ENCODE results near the gene ARPC5. TPM values are rescaled to one million over a fixed set of nuclear protein-coding genes. Genes with fewer than 3 reads are reported as not detected.

Gene ARPC5
- total and polyA plus RNA-seq, 9 of the 15 experiments (the other 6 are each of a cell fraction or from before 2014, with no cell fraction given): 71.8 to 150 (median 91.6) TPM

DNA sequence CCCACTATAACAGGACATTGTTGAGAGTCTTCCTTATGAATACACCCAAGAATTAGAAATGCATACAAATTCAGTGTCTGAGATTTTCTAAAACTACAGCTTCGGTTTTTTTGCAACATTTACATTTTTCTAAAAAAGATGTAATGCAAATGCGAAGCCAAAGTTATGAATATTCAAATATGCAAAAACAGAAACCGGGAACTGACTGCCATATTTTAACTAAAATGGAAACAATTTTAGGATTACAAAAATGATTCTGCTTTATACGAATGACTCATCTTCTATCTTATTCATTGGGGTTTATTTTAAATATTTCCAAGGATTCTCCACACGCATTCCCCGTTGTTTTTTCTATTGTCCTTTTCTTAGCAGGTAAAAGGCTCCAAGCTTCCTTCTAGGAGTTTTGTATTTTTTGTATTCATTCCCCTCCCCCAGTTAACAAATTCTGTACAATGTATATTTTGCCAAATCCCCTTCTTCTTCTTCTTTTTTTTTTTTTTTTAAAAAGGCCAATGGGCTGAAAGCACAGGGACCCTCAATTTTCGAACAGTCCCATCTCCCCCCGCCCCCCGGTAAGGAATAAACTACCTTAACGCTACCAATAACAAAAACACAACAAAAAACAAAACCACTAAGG is 1.0 kb downstream of the ARPC5 start (continued):
- TF ChIP-seq CBX8 (IDR thresholded peaks at IDR 0.05; ENCODE audit: borderline replicate concordance, extremely low read depth, low read depth, low read length, poor library complexity, severe bottlenecking) (no peak), VEZF1 (CRISPR knock-in tag; IDR thresholded peaks at IDR 0.05) (0 out of 2 replicates have a peak, but pooled peaks have one; percentile 21)

- H4K20me1 ChIP-seq (replicated peaks; ENCODE audit: control insufficient read depth, insufficient read depth, low read length): no peaks in the 10 kb centered on the region
- no peaks in the 10 kb centered on the region for H3K9me3 ChIP-seq (replicated peaks; ENCODE audit: control insufficient read depth, insufficient read depth, low read depth, low read length)
- 0% methylated on average over 1 of the region's 1 CpG for WGBS (ENCODE audit: insufficient coverage, low coverage, missing lambda C conversion rate)
- peak overlapping the region in 1 of 2 experiments; percentile 79; a peak in 2 of 4 replicates for H3K9ac ChIP-seq (ENCODE audit: insufficient read depth in 1 of 2, low read depth in 2 of 2, low read length in 2 of 2)
- peaks cover 31% of the 10 kb centered on the region for H3K36me3 ChIP-seq (ENCODE audit: control insufficient read depth, insufficient read depth, low read length)
- H3K27me3 ChIP-seq (ENCODE audit: control insufficient read depth in 2 of 2, insufficient read depth in 2 of 2, low read length in 2 of 2): peaks cover 0 to 5% of the 10 kb centered on the region in 2 experiments; a peak in 1 of 5 replicates
- FAIRE-seq (peak; percentile 69), DNase-seq (ENCODE audit: extremely low read depth in 1 of 4, low spot score in 3 of 4) (peak in 3 of 4 experiments; percentile 36 to 73 (median 60)), ATAC-seq (peak; percentile 46)
- peak overlapping the region; percentile 90 for H3K4me2 ChIP-seq (ENCODE audit: insufficient read depth, low read length)
- no peaks in the 10 kb centered on the region for H3K9me1 ChIP-seq (ENCODE audit: control insufficient read depth, insufficient read depth, low read length)
- CTCF ChIA-PET (ENCODE audit: low intra/inter-chr PET ratio): interaction anchor here (0.7 kb wide), 1 partner anchor 220 kb away, joined by 3 read pairs; no protein-coding TSS in a partner anchor
- H3K27ac ChIP-seq (ENCODE audit: extremely low read depth, low read depth, low read length): peak overlapping the region; percentile 23; the same call in 2 of the 3 replicates
- intact Hi-C loops (cut with micrococcal nuclease) (loop anchor here (10.0 kb wide), 1 partner anchor 421 kb away; the partner anchor contains the start of gene TSEN15), in situ Hi-C loops (cut with MboI) (no loop called here)
- H3K4me1 ChIP-seq (replicated peaks in 1 of 2; ENCODE audit: control insufficient read depth in 2 of 2, insufficient read depth in 2 of 2, low read length in 2 of 2): peaks cover 0 to 15% of the 10 kb centered on the region in 2 experiments; a peak in 4 of 5 replicates
- no TSS peak for BruUV-seq (replicated peaks)
- POLR2A ChIA-PET: interaction anchor here (0.9 to 1.1 kb wide), 2 partner anchors 14 to 671 kb away, joined by 3 read pairs; no protein-coding TSS in a partner anchor
- H3K79me2 ChIP-seq (ENCODE audit: control insufficient read depth, insufficient read depth, low read length): peaks cover 39% of the 10 kb centered on the region
- peak overlapping the region; percentile 25 for H2AFZ ChIP-seq (ENCODE audit: low read depth, low read length)
- H3K4me3 ChIP-seq: peak overlapping the region; percentile 77
- TF ChIP-seq BRD9 (IDR thresholded peaks at IDR 0.05; ENCODE audit: low read depth, partially characterized antibody): peak; percentile 55
- TF ChIP-seq GATA2 (CRISPR knock-in tag; IDR thresholded peaks at IDR 0.05): peak; percentile 41; the same call in 1 of the 2 replicates
- TF ChIP-seq ILF3 (IDR thresholded peaks at IDR 0.05; ENCODE audit: borderline replicate concordance): 0 out of 2 replicates have a peak, but pooled peaks have one; percentile 33
- no peak for TF ChIP-seq SMAD3 (CRISPR knock-in tag; conservative IDR thresholded peaks at IDR 0.05)
- 0 out of 4 replicates have a peak, but pooled peaks of 1 of the 2 experiments have one; percentile 4 for TF ChIP-seq RCOR1 (IDR thresholded peaks at IDR 0.05; ENCODE audit: borderline replicate concordance in 1 of 2, low read depth in 2 of 2, low read length in 2 of 2)
- no peak for TF ChIP-seq ZNF57 (CRISPR knock-in tag; IDR thresholded peaks at IDR 0.05)
- no peak for TF ChIP-seq SIN3A (IDR thresholded peaks at IDR 0.05; ENCODE audit: borderline replicate concordance in 2 of 2, control insufficient read depth in 1 of 2, low read depth in 2 of 2, low read length in 2 of 2)
- 0 out of 2 replicates have a peak, but pooled peaks have one; percentile 73 for TF ChIP-seq MTA1 (IDR thresholded peaks at IDR 0.05; ENCODE audit: borderline replicate concordance)
- no peak for TF ChIP-seq ZNF431 (CRISPR knock-in tag; IDR thresholded peaks at IDR 0.05)
Measured at GRCh38 chr1:183633676-183634343, 1.8 kb downstream of the ARPC5 start.

Data from K562 (cell line).